HG02938 (cell line): Measurements from ENCODE around the gene ULK1.
"Not testable (repeated sequence)": the region's sequence is repeated elsewhere in the genome, so short reads cannot be mapped to it uniquely, and the experiment has no call there.

Source experiments
- ATAC-seq: cut with Tn5 transposase; IDR thresholded peaks from one replicate; pipeline ENCODE4 v1.9.1; 2021; ENCODE audit warnings: mild to moderate bottlenecking, moderate library complexity; ENCODE audit not compliant: unreplicated experiment

The ULK1 gene

GRCh38 chr12:131885076-131885475, 9.3 kb upstream of the ULK1 start:
- not testable (repeated sequence) for ATAC-seq

- ATAC-seq, result no peak
These were observed 8.8 kb upstream of the ULK1 start for GRCh38 chr12:131885543-131886057.

GRCh38 chr12:131891722-131892121, 2.7 kb upstream of the ULK1 start:
- not testable (repeated sequence) for ATAC-seq

DNA sequence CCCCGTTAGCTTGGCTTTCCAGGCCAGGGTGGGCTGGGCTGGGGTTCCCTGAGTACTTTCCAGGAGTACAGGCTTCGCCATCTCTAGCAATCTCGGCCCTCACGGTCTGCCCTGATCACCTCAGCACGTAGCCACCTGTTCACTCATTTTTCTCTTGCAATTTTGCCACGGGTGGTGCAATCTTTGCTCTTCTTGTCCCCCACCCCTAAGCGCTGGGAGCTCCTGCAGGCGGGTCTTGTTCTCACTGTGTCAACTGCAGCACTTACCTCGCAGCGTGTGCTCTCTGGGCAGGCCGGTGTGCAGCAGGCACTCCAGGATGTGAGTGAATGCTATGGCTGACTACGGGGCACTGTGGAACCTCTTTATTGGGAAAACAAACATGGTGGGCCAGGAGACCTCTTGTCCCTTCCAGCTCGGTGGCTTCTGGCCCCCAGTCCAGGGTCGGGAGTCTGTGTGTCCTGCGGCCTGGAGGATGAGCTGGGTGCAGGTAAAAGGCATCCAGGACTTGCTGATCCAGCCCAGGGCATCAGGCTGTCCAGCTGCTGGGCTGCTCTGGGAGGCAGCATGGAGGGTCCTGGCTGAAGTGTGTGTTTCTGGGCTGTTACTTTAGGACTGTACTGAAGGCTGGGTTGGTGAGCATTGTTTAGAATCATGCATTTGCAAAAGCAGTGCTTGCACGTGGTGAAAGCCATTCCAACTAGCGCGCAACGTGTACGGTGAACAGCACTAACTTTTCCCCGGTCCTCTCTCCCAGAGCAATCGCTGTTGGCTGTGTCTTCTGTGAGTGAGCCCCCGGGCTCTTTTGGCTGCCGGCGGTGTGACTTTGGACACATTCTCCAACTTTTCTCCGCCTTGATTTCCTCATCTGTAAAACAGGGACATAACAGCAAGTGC, 1.5 kb upstream of the ULK1 start:
- no peak for ATAC-seq

DNA sequence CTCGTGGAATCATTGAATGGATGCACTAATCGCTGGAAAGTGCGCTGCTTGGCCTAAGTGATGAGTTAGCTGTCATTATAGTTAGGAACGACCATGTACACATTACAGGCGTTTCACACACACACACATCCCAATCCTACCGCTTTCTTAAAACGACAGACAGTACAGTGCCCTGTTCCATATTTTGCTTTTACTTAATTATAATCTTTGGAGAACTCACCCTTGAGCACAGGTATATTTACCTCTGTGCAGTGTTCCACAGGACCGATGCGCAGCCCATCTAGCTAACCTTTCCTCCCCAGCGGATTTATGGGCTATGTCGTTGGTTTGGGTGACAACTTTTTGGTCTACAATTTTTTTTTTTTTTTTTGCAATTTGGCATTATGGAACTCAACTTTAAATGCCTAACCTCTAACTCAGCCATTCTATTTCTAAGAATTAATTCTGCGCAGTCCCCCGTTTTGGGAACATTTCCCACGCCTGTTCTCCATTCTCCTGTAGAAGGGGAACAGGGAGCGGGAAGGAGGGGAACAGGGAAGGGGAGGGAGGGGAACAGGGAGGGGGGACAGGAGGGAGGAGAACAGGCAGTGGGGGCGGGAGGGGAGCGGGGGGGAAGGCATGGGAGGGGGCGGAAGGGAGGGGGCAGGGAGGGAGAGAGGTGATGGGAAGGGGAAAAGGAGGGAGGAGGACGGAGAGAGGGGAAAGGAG, 663 bp upstream of the ULK1 start:
- ATAC-seq, result no peak

- no peak for ATAC-seq
These were observed 688 bp downstream of the ULK1 start for GRCh38 chr12:131894981-131895639.

GRCh38 chr12:131895640-131896079, 1.2 kb downstream of the ULK1 start:
- peak; percentile 9 for ATAC-seq

DNA sequence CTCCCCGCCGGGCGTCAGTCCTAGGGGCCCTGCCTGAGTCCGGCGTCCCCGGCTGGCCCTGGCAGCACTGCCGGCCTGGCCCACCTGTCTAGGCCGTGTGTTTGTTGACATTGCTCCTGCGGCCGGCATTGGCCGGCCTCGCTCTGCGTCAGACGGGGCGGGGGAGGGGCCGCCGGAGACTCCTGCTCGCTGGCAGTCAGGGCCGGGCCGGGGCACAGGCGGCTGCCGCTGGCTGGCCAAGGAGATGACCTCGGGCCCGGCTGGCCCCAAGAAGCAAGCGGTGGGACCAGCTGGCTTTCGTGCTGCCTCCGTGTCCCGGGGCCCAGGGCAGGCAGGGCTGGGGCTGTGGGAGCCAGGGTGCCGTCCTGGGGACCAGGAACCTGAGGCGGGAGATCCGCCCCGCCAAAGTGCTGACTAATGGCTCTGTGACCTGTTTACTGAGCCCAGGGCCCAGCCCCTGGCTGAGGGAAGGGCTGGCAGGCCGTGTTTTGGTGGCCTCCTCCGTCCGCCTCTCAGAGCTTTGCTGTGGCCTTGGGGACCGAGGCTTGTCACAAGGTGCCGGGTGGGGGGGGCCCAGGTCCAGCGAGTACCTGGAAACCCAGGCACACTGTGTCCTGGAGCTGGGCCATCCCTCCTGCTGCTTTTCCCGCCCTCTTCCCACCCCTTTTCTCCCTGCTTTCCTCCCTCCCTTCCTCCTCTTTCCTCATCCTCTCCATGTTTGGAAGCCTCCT, 1.8 kb downstream of the ULK1 start:
- peak; percentile 56 for ATAC-seq

DNA sequence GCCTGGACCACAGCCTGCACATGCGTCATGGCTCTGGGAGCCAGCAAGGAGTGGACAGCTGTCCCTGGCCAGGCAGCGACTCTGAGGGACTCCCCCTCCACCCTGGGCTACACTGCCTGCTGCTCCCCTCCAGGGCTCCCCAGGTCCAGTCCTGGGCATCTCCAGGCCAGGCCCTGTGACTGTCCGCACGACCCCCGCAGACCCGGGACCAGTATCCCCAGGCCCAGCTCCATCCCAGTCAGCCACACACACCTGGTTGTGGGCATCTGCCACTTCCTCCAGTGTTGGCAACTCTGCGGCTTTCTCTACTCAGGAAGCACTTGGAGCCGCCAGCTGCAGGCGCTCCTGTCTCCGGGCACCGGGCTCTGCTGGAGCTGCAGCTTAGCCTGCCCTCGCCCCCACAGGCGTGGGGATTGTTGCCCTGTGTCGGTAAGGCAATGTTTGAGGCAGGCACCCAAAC, 2.4 kb downstream of the ULK1 start:
- no peak for ATAC-seq

GRCh38 chr12:131897276-131897675, 2.9 kb downstream of the ULK1 start:
- no peak for ATAC-seq

- ATAC-seq, result no peak
These were observed 3.5 kb downstream of the ULK1 start for GRCh38 chr12:131897875-131898274.

DNA sequence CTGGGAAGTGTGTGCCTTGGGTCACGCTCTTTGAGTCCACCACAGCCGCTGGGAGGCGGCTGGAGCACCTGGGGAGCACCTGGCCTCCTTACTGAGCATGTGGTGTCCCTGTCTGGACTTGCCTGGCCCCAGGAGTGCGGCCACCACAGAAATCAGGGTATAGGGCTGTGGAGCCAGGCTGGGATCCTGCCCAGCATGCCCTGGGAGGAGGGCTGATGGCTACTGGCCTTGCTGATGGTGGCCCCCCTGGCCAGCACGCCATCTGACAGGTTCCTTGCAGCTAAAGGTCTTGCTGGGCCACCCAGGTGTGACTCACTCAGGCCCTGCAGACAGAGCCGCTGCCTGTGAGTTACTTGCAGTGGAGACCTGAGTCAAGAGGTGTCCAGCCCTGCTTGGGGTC, 6.0 kb downstream of the ULK1 start:
- no peak for ATAC-seq

DNA sequence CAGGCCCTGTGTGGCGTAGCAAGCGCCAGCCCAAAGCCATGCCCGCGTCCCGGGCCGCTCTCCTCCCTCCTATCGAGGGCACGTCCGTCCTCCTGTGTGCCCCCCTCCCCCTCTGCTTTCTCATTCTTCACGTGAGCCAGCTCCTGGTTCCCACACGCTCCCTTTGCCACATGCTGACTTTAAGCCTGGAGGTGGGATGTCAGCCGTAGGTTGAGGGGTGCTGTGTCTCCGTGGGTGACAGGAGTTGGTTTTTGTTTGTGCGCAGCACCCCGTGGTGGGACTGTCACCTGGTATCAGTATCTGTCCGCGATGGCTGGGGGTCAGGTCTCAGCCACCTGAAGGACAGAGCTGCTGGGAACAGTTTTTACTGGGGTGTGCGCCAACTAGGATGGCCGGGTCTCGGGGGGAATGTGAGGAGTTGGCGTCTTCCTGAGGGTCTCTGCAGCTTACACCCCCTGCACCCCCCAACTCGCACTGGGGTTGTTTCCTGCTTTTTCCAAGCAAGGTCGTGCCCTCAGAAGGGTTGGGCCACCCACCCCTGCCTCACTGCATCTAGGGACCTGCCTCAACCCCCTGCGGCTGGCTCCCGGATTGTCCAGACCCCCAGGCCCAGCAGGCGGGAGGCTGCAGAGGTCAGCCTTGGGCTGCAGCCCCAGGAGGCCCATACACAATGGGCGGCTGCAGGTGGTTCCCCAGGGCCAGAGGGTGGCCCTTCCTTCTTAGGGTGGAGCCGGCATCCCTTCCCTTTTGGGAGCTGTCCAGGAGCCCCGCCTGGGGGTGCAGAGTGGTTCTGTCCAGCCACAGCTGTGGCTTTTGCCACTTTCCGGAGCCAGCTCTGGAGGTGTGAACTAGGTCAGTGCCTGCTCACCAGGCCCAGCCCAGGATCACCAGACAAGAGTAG, 7.3 kb downstream of the ULK1 start:
- ATAC-seq, result no peak

GRCh38 chr12:131902332-131903241, 8.2 kb downstream of the ULK1 start:
- no peak for ATAC-seq

- ATAC-seq, result no peak
These were observed 9.1 kb downstream of the ULK1 start for GRCh38 chr12:131903270-131904255.

- ATAC-seq, result no peak
These were observed 9.9 kb downstream of the ULK1 start for GRCh38 chr12:131904346-131904745.

GRCh38 chr12:131905081-131905629, 10.7 kb downstream of the ULK1 start:
- no peak for ATAC-seq
